Measurements from ENCODE around the gene C12orf43.

Gene C12orf43

GRCh38 chr12:121008347-121009098, 7.8 kb downstream of the C12orf43 start:
- Histone ChIP-seq H3K27me3 (replicated peaks in 2 of 5; ENCODE audit: control insufficient read depth in 4 of 5, insufficient read depth in 5 of 5, low read length in 4 of 5) (no peaks in the 10 kb centered on the region), H3K4me1 (ENCODE audit: control extremely low read depth in 1 of 4, control insufficient read depth in 4 of 4, insufficient read depth in 4 of 4, low read length in 3 of 4) (no peaks in the 10 kb centered on the region), H3K36me3 (ENCODE audit: control insufficient read depth in 4 of 4, insufficient read depth in 4 of 4, low read length in 3 of 4) (peaks cover 20 to 70% (median 53%) of the 10 kb centered on the region in 4 experiments), H3K4me3 (ENCODE audit: control insufficient read depth in 1 of 7, extremely low read depth in 1 of 7, insufficient read depth in 4 of 7, low read depth in 2 of 7, low read length in 6 of 7) (no peak overlapping the region), H3K9me3 (ENCODE audit: control extremely low read depth in 1 of 5, control insufficient read depth in 4 of 5, insufficient read depth in 2 of 5, low read depth in 1 of 5, low read length in 4 of 5) (no peaks in the 10 kb centered on the region), H3K27ac (ENCODE audit: insufficient read depth in 1 of 2, low read depth in 1 of 2, low read length in 2 of 2, poor library complexity in 1 of 2, severe bottlenecking in 2 of 2) (no peak overlapping the region)
- whole genome bisulfite sequencing (ENCODE audit: insufficient coverage): 95% methylated on average over 8 of the region's 8 CpGs
- DNase-seq: no peak
- POLR2A ChIA-PET: no interaction called here
- CTCF ChIA-PET: interaction anchor here (6.5 kb wide), 1 partner anchor 103 kb away, joined by 34 read pairs; no protein-coding TSS in a partner anchor

DNA sequence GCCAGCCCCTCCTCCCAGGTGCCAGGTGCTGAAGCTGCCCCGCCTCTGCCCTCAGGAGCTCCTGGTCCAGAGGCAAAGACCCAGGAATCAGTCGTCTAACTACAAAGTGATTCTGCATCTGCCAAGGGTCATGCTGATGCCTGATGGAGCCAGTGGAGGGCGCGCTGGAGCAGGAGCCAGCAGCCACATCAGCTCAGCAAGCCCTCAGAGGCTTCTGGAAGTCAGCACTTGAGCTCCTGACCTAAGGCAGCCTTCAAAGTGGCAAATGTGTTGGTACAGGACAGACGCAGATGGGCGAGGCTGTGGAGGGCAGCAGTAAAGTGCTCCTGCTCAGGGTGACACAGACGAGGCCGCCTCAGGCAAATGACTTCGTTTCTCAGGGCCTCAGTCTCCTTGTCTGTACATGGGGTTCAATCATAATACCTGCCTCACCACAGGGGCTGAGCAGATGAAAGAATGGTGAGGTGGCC, 10.9 kb downstream of the C12orf43 start:
- peak; percentile 34 to 66 (median 65) for DNase-seq
- peaks cover 14 to 76% (median 54%) of the 10 kb centered on the region in 4 experiments for H3K36me3 ChIP-seq (ENCODE audit: control insufficient read depth in 4 of 4, insufficient read depth in 4 of 4, low read length in 3 of 4)
- no peaks in the 10 kb centered on the region for H3K9me3 ChIP-seq (ENCODE audit: control extremely low read depth in 1 of 5, control insufficient read depth in 4 of 5, insufficient read depth in 2 of 5, low read depth in 1 of 5, low read length in 4 of 5)
- no peak overlapping the region for H3K4me3 ChIP-seq (ENCODE audit: control insufficient read depth in 1 of 7, extremely low read depth in 1 of 7, insufficient read depth in 4 of 7, low read depth in 2 of 7, low read length in 6 of 7)
- H3K27ac ChIP-seq (ENCODE audit: insufficient read depth in 1 of 2, low read depth in 1 of 2, low read length in 2 of 2, poor library complexity in 1 of 2, severe bottlenecking in 2 of 2): no peak overlapping the region
- no peaks in the 10 kb centered on the region for H3K27me3 ChIP-seq (replicated peaks in 2 of 5; ENCODE audit: control insufficient read depth in 4 of 5, insufficient read depth in 5 of 5, low read length in 4 of 5)
- CTCF ChIA-PET: interaction anchor here (0.5 to 6.5 kb wide), 11 partner anchors 18 to 424 kb away, joined by 3 to 34 read pairs (median 3); partner anchors contain the start of gene POP5
- 84% methylated on average over 7 of the region's 9 CpGs for WGBS (ENCODE audit: insufficient coverage)
- peaks cover 0 to 5% (median 0%) of the 10 kb centered on the region in 4 experiments for H3K4me1 ChIP-seq (ENCODE audit: control extremely low read depth in 1 of 4, control insufficient read depth in 4 of 4, insufficient read depth in 4 of 4, low read length in 3 of 4)
- POLR2A ChIA-PET: no interaction called here

GRCh38 chr12:121004253-121004815, 12.0 kb downstream of the C12orf43 start:
- 92% methylated on average over 13 of the region's 16 CpGs for WGBS (ENCODE audit: insufficient coverage)

DNA sequence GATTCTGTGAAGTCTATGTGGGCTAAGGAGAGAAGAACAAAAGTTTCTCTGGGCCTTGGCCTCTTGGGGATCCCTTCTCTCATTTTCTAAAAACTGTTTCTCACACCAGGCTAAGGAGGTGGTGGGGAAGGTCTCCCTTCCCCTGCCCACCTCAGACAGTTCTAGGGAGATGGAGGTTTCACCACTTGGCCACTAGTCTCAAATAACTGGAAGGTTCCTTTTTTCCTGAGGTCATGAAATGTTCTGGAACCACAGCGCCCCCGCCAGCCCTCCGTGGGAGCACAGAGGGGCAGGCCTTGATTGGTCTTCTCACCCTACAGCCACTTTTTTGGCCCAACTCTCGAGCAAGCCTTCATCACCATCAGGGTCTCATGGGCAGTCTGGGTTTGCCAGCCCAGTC, 12.6 kb downstream of the C12orf43 start:
- peak; percentile 16 to 36 (median 34) for DNase-seq
- Histone ChIP-seq H3K4me1 (ENCODE audit: control extremely low read depth in 1 of 4, control insufficient read depth in 4 of 4, insufficient read depth in 4 of 4, low read length in 3 of 4) (peaks cover 0 to 5% (median 0%) of the 10 kb centered on the region in 4 experiments), H3K27ac (ENCODE audit: insufficient read depth in 1 of 2, low read depth in 1 of 2, low read length in 2 of 2, poor library complexity in 1 of 2, severe bottlenecking in 2 of 2) (no peak overlapping the region), H3K27me3 (replicated peaks in 2 of 5; ENCODE audit: control insufficient read depth in 4 of 5, insufficient read depth in 5 of 5, low read length in 4 of 5) (peaks cover 0 to 4% (median 0%) of the 10 kb centered on the region in 5 experiments), H3K36me3 (ENCODE audit: control insufficient read depth in 4 of 4, insufficient read depth in 4 of 4, low read length in 3 of 4) (peaks cover 11 to 59% (median 41%) of the 10 kb centered on the region in 4 experiments), H3K4me3 (ENCODE audit: control insufficient read depth in 1 of 7, extremely low read depth in 1 of 7, insufficient read depth in 4 of 7, low read depth in 2 of 7, low read length in 6 of 7) (no peak overlapping the region), H3K9me3 (ENCODE audit: control extremely low read depth in 1 of 5, control insufficient read depth in 4 of 5, insufficient read depth in 2 of 5, low read depth in 1 of 5, low read length in 4 of 5) (no peaks in the 10 kb centered on the region)
- ChIA-PET CTCF (interaction anchor here (0.9 to 6.5 kb wide), 6 partner anchors 13 to 420 kb away, joined by 3 to 34 read pairs (median 4); no protein-coding TSS in a partner anchor), POLR2A (no interaction called here)
- WGBS (ENCODE audit: insufficient coverage): 93% methylated on average over 3 of the region's 4 CpGs

More at GRCh38 chr12:121004253-121004815, 12.0 kb downstream of the C12orf43 start:
- Histone ChIP-seq H3K9me3 (ENCODE audit: control extremely low read depth in 1 of 5, control insufficient read depth in 4 of 5, insufficient read depth in 2 of 5, low read depth in 1 of 5, low read length in 4 of 5) (no peaks in the 10 kb centered on the region), H3K4me3 (ENCODE audit: control insufficient read depth in 1 of 7, extremely low read depth in 1 of 7, insufficient read depth in 4 of 7, low read depth in 2 of 7, low read length in 6 of 7) (no peak overlapping the region), H3K27me3 (replicated peaks in 2 of 5; ENCODE audit: control insufficient read depth in 4 of 5, insufficient read depth in 5 of 5, low read length in 4 of 5) (peaks cover 0 to 2% (median 0%) of the 10 kb centered on the region in 5 experiments), H3K27ac (ENCODE audit: insufficient read depth in 1 of 2, low read depth in 1 of 2, low read length in 2 of 2, poor library complexity in 1 of 2, severe bottlenecking in 2 of 2) (no peak overlapping the region), H3K36me3 (ENCODE audit: control insufficient read depth in 4 of 4, insufficient read depth in 4 of 4, low read length in 3 of 4) (peaks cover 11 to 66% (median 47%) of the 10 kb centered on the region in 4 experiments), H3K4me1 (ENCODE audit: control extremely low read depth in 1 of 4, control insufficient read depth in 4 of 4, insufficient read depth in 4 of 4, low read length in 3 of 4) (peaks cover 0 to 5% (median 0%) of the 10 kb centered on the region in 4 experiments)
- POLR2A ChIA-PET: no interaction called here
- DNase-seq: no peak
- CTCF ChIA-PET: interaction anchor here (0.6 to 6.5 kb wide), 6 partner anchors 13 to 357 kb away, joined by 3 to 34 read pairs (median 4); no protein-coding TSS in a partner anchor

DNA sequence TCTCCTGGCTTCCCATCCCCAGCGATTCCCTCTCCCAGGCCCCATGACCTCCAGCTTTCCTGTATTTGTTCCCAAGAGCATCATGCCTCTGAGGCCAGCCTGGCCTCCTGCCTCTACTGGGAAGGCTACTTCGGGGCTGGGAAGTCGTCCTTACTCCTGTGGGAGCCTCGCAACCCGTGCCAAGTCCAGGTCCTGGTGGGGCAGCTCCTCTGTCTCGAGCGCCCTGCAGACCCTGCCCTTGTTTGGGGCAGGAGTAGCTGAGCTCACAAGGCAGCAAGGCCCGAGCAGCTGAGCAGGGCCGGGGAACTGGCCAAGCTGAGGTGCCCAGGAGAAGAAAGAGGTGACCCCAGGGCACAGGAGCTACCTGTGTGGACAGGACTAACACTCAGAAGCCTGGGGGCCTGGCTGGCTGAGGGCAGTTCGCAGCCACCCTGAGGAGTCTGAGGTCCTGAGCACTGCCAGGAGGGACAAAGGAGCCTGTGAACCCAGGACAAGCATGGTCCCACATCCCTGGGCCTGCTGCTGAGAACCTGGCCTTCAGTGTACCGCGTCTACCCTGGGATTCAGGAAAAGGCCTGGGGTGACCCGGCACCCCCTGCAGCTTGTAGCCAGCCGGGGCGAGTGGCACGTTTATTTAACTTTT, 14.3 kb downstream of the C12orf43 start:
- H3K4me3 ChIP-seq (ENCODE audit: control insufficient read depth in 1 of 7, extremely low read depth in 1 of 7, insufficient read depth in 4 of 7, low read depth in 2 of 7, low read length in 6 of 7): no peak overlapping the region
- POLR2A ChIA-PET: interaction anchor here (0.6 kb wide), 1 partner anchor 11 kb away, joined by 3 read pairs; no protein-coding TSS in a partner anchor
- H3K9me3 ChIP-seq (ENCODE audit: control extremely low read depth in 1 of 5, control insufficient read depth in 4 of 5, insufficient read depth in 2 of 5, low read depth in 1 of 5, low read length in 4 of 5): no peaks in the 10 kb centered on the region
- H3K27ac ChIP-seq (ENCODE audit: insufficient read depth in 1 of 2, low read depth in 1 of 2, low read length in 2 of 2, poor library complexity in 1 of 2, severe bottlenecking in 2 of 2): no peak overlapping the region
- WGBS (ENCODE audit: insufficient coverage): 93% methylated on average over 8 of the region's 16 CpGs
- peaks cover 6 to 47% (median 30%) of the 10 kb centered on the region in 4 experiments for H3K36me3 ChIP-seq (ENCODE audit: control insufficient read depth in 4 of 4, insufficient read depth in 4 of 4, low read length in 3 of 4)
- CTCF ChIA-PET: interaction anchor here (0.9 to 6.5 kb wide), 4 partner anchors 11 to 418 kb away, joined by 3 to 34 read pairs (median 8); no protein-coding TSS in a partner anchor
- DNase-seq: no peak
- H3K27me3 ChIP-seq (replicated peaks in 2 of 5; ENCODE audit: control insufficient read depth in 4 of 5, insufficient read depth in 5 of 5, low read length in 4 of 5): peaks cover 0 to 4% (median 0%) of the 10 kb centered on the region in 5 experiments
- H3K4me1 ChIP-seq (ENCODE audit: control extremely low read depth in 1 of 4, control insufficient read depth in 4 of 4, insufficient read depth in 4 of 4, low read length in 3 of 4): peaks cover 0 to 5% (median 0%) of the 10 kb centered on the region in 4 experiments

- ChIA-PET CTCF (interaction anchor here (2.9 kb wide), 1 partner anchor 417 kb away, joined by 12 read pairs; no protein-coding TSS in a partner anchor), POLR2A (no interaction called here)
- WGBS (ENCODE audit: insufficient coverage): 86% methylated on average over 5 of the region's 11 CpGs
Observed at GRCh38 chr12:121001060-121001459, 15.2 kb downstream of the C12orf43 start.

More at GRCh38 chr12:121001060-121001459, 15.2 kb downstream of the C12orf43 start:
- H3K27ac ChIP-seq (ENCODE audit: insufficient read depth in 1 of 2, low read depth in 1 of 2, low read length in 2 of 2, poor library complexity in 1 of 2, severe bottlenecking in 2 of 2): no peak overlapping the region
- H3K4me1 ChIP-seq (ENCODE audit: control extremely low read depth in 1 of 4, control insufficient read depth in 4 of 4, insufficient read depth in 4 of 4, low read length in 3 of 4): peaks cover 0 to 5% (median 0%) of the 10 kb centered on the region in 4 experiments
- no peak for DNase-seq
- H3K36me3 ChIP-seq (ENCODE audit: control insufficient read depth in 4 of 4, insufficient read depth in 4 of 4, low read length in 3 of 4): peaks cover 4 to 44% (median 27%) of the 10 kb centered on the region in 4 experiments
- H3K4me3 ChIP-seq (ENCODE audit: control insufficient read depth in 1 of 7, extremely low read depth in 1 of 7, insufficient read depth in 4 of 7, low read depth in 2 of 7, low read length in 6 of 7): no peak overlapping the region
- peaks cover 0 to 4% (median 0%) of the 10 kb centered on the region in 5 experiments for H3K27me3 ChIP-seq (replicated peaks in 2 of 5; ENCODE audit: control insufficient read depth in 4 of 5, insufficient read depth in 5 of 5, low read length in 4 of 5)
- no peaks in the 10 kb centered on the region for H3K9me3 ChIP-seq (ENCODE audit: control extremely low read depth in 1 of 5, control insufficient read depth in 4 of 5, insufficient read depth in 2 of 5, low read depth in 1 of 5, low read length in 4 of 5)
